H1 (cell line): ENCODE measurements around the gene STIM2. TPM values are rescaled to one million over a fixed set of nuclear protein-coding genes. Genes with fewer than 3 reads are reported as not detected.

ENCODE experiments used
- ASH2L ChIP-seq: fragments of 200-600, 300-600 bp; sonication (generic); IDR thresholded peaks from one replicate; pipeline ENCODE4 v1.7.1; 2017; ENCODE audit warnings: low read length
- JUN ChIP-seq: IDR thresholded peaks from 2 replicates; pipeline ENCODE4 v1.6.1; 2011; ENCODE audit warnings: low read depth, mild to moderate bottlenecking, improper control_type of control experiment, low read length
- KDM1A ChIP-seq: fragments of 200-600, 300-600 bp; sonication (generic); IDR thresholded peaks from 2 replicates; pipeline ENCODE4 v1.7.1; 2016; ENCODE audit warnings: mild to moderate bottlenecking, low read length, borderline replicate concordance
- KDM4A ChIP-seq: IDR thresholded peaks from one replicate; pipeline ENCODE4 v1.7.1; 2012; ENCODE audit warnings: low read depth, mild to moderate bottlenecking, moderate library complexity, low read length, inconsistent platforms; ENCODE audit not compliant: severe bottlenecking
- MAFK ChIP-seq: IDR thresholded peaks from 2 replicates; pipeline ENCODE4 v1.6.1; 2012; ENCODE audit warnings: low read depth, mild to moderate bottlenecking, improper control_type of control experiment, low read length
- SP4 ChIP-seq: IDR thresholded peaks from 2 replicates; pipeline ENCODE4 v1.6.1; 2012; ENCODE audit warnings: low read length, inconsistent platforms
- TBP ChIP-seq: IDR thresholded peaks from 2 replicates; pipeline ENCODE4 v1.6.1; 2011; ENCODE audit warnings: low read depth, low read length, improper control_type of control experiment
- TCF12 ChIP-seq: IDR thresholded peaks from 2 replicates; pipeline ENCODE4 v1.6.1; 2011; ENCODE audit warnings: low read depth, mild to moderate bottlenecking, low read length
- polyA plus RNA-seq, 7 experiments: library from polyadenylated mRNA; depleted of rRNA in 3 of 7; stranded (reverse) in 5 of 7; unstranded in 2 of 7; fragments of >200 nt in 5 of 7; fragments of 200-250 nt in 2 of 7; gene quantifications; 1 replicate in 5 of 7; 2 replicates in 1 of 7; 4 replicates in 1 of 7; pipeline versions ENCODE4 v1.2.1 to v1.2.3, GENCODE V29; 2011 to 2013; ENCODE audit warnings: missing spikeins in 2 of 7, mixed read lengths in 2 of 7
- total RNA-seq: library from RNA; stranded (reverse); fragmentation: NEBNext Ultra II Directional; extraction: Animal tissue kit (Norgen Biotek cat#: 25700); gene quantifications from 2 replicates; pipeline ENCODE4 v1.2.1, GENCODE V29; 2021
- TF ChIP-seq, protein P1 (sequence below): fragments of 300-600 bp; sonication (generic); IDR thresholded peaks from 2 replicates; pipeline ENCODE4 v1.7.1; 2012; ENCODE audit warnings: low read length, moderate library complexity, mild to moderate bottlenecking, inconsistent platforms; ENCODE audit not compliant: insufficient replicate concordance
- TF ChIP-seq, protein P2 (sequence below): IDR thresholded peaks from 2 replicates; pipeline ENCODE4 v1.6.1; 2012; ENCODE audit warnings: inconsistent platforms

Gene STIM2
- total and polyA plus RNA-seq, 2 of the 8 experiments (the other 6 are each of a cell fraction or from before 2014, with no cell fraction given): 22.9 to 23.0 TPM

DNA sequence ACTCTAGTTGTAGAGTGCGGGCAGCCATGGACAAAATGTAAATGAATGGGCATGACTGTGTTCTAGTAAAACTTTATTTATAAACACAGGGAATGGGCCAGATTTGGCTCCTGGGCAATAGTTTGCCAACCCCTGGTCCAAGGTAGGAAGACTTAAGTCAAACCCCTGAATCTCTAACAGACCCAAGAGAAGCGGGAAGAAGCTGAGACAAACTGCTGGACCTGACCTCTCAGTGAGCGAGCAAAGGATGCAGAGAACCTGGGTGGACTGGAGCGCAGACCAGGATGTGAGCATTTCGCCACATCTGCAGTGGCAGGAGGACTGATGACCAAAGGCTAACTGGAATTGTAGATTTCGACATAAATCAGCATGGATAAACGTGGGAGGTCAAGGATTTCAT, 201.6 kb downstream of the STIM2 start (continued):
- TF ChIP-seq, protein P1, sequence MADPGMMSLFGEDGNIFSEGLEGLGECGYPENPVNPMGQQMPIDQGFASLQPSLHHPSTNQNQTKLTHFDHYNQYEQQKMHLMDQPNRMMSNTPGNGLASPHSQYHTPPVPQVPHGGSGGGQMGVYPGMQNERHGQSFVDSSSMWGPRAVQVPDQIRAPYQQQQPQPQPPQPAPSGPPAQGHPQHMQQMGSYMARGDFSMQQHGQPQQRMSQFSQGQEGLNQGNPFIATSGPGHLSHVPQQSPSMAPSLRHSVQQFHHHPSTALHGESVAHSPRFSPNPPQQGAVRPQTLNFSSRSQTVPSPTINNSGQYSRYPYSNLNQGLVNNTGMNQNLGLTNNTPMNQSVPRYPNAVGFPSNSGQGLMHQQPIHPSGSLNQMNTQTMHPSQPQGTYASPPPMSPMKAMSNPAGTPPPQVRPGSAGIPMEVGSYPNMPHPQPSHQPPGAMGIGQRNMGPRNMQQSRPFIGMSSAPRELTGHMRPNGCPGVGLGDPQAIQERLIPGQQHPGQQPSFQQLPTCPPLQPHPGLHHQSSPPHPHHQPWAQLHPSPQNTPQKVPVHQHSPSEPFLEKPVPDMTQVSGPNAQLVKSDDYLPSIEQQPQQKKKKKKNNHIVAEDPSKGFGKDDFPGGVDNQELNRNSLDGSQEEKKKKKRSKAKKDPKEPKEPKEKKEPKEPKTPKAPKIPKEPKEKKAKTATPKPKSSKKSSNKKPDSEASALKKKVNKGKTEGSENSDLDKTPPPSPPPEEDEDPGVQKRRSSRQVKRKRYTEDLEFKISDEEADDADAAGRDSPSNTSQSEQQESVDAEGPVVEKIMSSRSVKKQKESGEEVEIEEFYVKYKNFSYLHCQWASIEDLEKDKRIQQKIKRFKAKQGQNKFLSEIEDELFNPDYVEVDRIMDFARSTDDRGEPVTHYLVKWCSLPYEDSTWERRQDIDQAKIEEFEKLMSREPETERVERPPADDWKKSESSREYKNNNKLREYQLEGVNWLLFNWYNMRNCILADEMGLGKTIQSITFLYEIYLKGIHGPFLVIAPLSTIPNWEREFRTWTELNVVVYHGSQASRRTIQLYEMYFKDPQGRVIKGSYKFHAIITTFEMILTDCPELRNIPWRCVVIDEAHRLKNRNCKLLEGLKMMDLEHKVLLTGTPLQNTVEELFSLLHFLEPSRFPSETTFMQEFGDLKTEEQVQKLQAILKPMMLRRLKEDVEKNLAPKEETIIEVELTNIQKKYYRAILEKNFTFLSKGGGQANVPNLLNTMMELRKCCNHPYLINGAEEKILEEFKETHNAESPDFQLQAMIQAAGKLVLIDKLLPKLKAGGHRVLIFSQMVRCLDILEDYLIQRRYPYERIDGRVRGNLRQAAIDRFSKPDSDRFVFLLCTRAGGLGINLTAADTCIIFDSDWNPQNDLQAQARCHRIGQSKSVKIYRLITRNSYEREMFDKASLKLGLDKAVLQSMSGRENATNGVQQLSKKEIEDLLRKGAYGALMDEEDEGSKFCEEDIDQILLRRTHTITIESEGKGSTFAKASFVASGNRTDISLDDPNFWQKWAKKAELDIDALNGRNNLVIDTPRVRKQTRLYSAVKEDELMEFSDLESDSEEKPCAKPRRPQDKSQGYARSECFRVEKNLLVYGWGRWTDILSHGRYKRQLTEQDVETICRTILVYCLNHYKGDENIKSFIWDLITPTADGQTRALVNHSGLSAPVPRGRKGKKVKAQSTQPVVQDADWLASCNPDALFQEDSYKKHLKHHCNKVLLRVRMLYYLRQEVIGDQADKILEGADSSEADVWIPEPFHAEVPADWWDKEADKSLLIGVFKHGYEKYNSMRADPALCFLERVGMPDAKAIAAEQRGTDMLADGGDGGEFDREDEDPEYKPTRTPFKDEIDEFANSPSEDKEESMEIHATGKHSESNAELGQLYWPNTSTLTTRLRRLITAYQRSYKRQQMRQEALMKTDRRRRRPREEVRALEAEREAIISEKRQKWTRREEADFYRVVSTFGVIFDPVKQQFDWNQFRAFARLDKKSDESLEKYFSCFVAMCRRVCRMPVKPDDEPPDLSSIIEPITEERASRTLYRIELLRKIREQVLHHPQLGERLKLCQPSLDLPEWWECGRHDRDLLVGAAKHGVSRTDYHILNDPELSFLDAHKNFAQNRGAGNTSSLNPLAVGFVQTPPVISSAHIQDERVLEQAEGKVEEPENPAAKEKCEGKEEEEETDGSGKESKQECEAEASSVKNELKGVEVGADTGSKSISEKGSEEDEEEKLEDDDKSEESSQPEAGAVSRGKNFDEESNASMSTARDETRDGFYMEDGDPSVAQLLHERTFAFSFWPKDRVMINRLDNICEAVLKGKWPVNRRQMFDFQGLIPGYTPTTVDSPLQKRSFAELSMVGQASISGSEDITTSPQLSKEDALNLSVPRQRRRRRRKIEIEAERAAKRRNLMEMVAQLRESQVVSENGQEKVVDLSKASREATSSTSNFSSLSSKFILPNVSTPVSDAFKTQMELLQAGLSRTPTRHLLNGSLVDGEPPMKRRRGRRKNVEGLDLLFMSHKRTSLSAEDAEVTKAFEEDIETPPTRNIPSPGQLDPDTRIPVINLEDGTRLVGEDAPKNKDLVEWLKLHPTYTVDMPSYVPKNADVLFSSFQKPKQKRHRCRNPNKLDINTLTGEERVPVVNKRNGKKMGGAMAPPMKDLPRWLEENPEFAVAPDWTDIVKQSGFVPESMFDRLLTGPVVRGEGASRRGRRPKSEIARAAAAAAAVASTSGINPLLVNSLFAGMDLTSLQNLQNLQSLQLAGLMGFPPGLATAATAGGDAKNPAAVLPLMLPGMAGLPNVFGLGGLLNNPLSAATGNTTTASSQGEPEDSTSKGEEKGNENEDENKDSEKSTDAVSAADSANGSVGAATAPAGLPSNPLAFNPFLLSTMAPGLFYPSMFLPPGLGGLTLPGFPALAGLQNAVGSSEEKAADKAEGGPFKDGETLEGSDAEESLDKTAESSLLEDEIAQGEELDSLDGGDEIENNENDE: no peak
- no peak for TF ChIP-seq ASH2L
- TF ChIP-seq, protein P2, sequence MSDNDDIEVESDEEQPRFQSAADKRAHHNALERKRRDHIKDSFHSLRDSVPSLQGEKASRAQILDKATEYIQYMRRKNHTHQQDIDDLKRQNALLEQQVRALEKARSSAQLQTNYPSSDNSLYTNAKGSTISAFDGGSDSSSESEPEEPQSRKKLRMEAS: no peak
- TF ChIP-seq TBP: no peak
- TF ChIP-seq MAFK: no peak
- no peak for TF ChIP-seq KDM1A
- TF ChIP-seq SP4: no peak
- TF ChIP-seq KDM4A: no peak
- no peak for TF ChIP-seq TCF12
- no peak for TF ChIP-seq JUN
